ENCODE data around the gene THRB. TPM values are rescaled to one million over a fixed set of nuclear protein-coding genes. Genes with fewer than 3 reads are reported as not detected.

Gene THRB
- total RNA-seq, 1 donor = 0.94 TPM

GRCh38 chr3:24311881-24312280 is 182.8 kb downstream of the THRB start:
- Histone ChIP-seq H3K9me3 (ENCODE audit: low read depth, low read length) (no peaks in the 10 kb centered on the region), H3K4me1 (ENCODE audit: insufficient read depth, low read length) (no peaks in the 10 kb centered on the region), H3K4me3 (ENCODE audit: low read length) (no peak overlapping the region), H3K27me3 (ENCODE audit: insufficient read depth, low read length) (no peaks in the 10 kb centered on the region)

GRCh38 chr3:24310887-24311286 is 183.8 kb downstream of the THRB start:
- Histone ChIP-seq H3K9me3 (ENCODE audit: low read depth, low read length) (no peaks in the 10 kb centered on the region), H3K4me1 (ENCODE audit: insufficient read depth, low read length) (no peaks in the 10 kb centered on the region)

GRCh38 chr3:24306518-24306917 is 188.1 kb downstream of the THRB start:
- Histone ChIP-seq H3K4me3 (ENCODE audit: low read length) (no peak overlapping the region), H3K9me3 (ENCODE audit: low read depth, low read length) (no peaks in the 10 kb centered on the region), H3K27me3 (ENCODE audit: insufficient read depth, low read length) (no peaks in the 10 kb centered on the region), H3K4me1 (ENCODE audit: insufficient read depth, low read length) (no peaks in the 10 kb centered on the region)

More at GRCh38 chr3:24310887-24311286, 183.8 kb downstream of the THRB start:
- no peaks in the 10 kb centered on the region for H3K27me3 ChIP-seq (ENCODE audit: insufficient read depth, low read length)
- no peak overlapping the region for H3K4me3 ChIP-seq (ENCODE audit: low read length)

- no peaks in the 10 kb centered on the region for H3K9me3 ChIP-seq (ENCODE audit: low read depth, low read length)
- H3K4me1 ChIP-seq (ENCODE audit: insufficient read depth, low read length) = no peaks in the 10 kb centered on the region
- no peaks in the 10 kb centered on the region for H3K27me3 ChIP-seq (ENCODE audit: insufficient read depth, low read length)
- H3K4me3 ChIP-seq (ENCODE audit: low read length) = no peak overlapping the region
Measured at GRCh38 chr3:24305795-24306467, 188.7 kb downstream of the THRB start.

- H3K4me1 ChIP-seq (ENCODE audit: insufficient read depth, low read length) = no peaks in the 10 kb centered on the region
- H3K9me3 ChIP-seq (ENCODE audit: low read depth, low read length) = no peaks in the 10 kb centered on the region
- no peaks in the 10 kb centered on the region for H3K27me3 ChIP-seq (ENCODE audit: insufficient read depth, low read length)
- no peak overlapping the region for H3K4me3 ChIP-seq (ENCODE audit: low read length)
Measured at GRCh38 chr3:24303057-24303754, 191.4 kb downstream of the THRB start.

- Histone ChIP-seq H3K4me1 (ENCODE audit: insufficient read depth, low read length) (no peaks in the 10 kb centered on the region), H3K4me3 (ENCODE audit: low read length) (no peak overlapping the region), H3K9me3 (ENCODE audit: low read depth, low read length) (no peaks in the 10 kb centered on the region), H3K27me3 (ENCODE audit: insufficient read depth, low read length) (no peaks in the 10 kb centered on the region)
Measured at GRCh38 chr3:24302396-24302795, 192.3 kb downstream of the THRB start.

- no peaks in the 10 kb centered on the region for H3K9me3 ChIP-seq (ENCODE audit: low read depth, low read length)
- H3K4me3 ChIP-seq (ENCODE audit: low read length) = no peak overlapping the region
- no peaks in the 10 kb centered on the region for H3K27me3 ChIP-seq (ENCODE audit: insufficient read depth, low read length)
- no peaks in the 10 kb centered on the region for H3K4me1 ChIP-seq (ENCODE audit: insufficient read depth, low read length)
Measured at GRCh38 chr3:24300949-24301348, 193.7 kb downstream of the THRB start.

GRCh38 chr3:24299806-24300626 is 194.6 kb downstream of the THRB start:
- no peak overlapping the region for H3K4me3 ChIP-seq (ENCODE audit: low read length)
- H3K4me1 ChIP-seq (ENCODE audit: insufficient read depth, low read length) = no peaks in the 10 kb centered on the region
- H3K9me3 ChIP-seq (ENCODE audit: low read depth, low read length) = no peaks in the 10 kb centered on the region
- H3K27me3 ChIP-seq (ENCODE audit: insufficient read depth, low read length) = no peaks in the 10 kb centered on the region

GRCh38 chr3:24299246-24299805 is 195.3 kb downstream of the THRB start:
- Histone ChIP-seq H3K4me3 (ENCODE audit: low read length) (no peak overlapping the region), H3K27me3 (ENCODE audit: insufficient read depth, low read length) (no peaks in the 10 kb centered on the region), H3K9me3 (ENCODE audit: low read depth, low read length) (no peaks in the 10 kb centered on the region), H3K4me1 (ENCODE audit: insufficient read depth, low read length) (no peaks in the 10 kb centered on the region)

GRCh38 chr3:24296441-24297205 is 198.0 kb downstream of the THRB start:
- H3K27me3 ChIP-seq (ENCODE audit: insufficient read depth, low read length) = no peaks in the 10 kb centered on the region
- no peaks in the 10 kb centered on the region for H3K9me3 ChIP-seq (ENCODE audit: low read depth, low read length)
- no peak overlapping the region for H3K4me3 ChIP-seq (ENCODE audit: low read length)
- H3K4me1 ChIP-seq (ENCODE audit: insufficient read depth, low read length) = no peaks in the 10 kb centered on the region

- H3K27me3 ChIP-seq (ENCODE audit: insufficient read depth, low read length) = no peaks in the 10 kb centered on the region
- H3K4me1 ChIP-seq (ENCODE audit: insufficient read depth, low read length) = no peaks in the 10 kb centered on the region
- no peaks in the 10 kb centered on the region for H3K9me3 ChIP-seq (ENCODE audit: low read depth, low read length)
- H3K4me3 ChIP-seq (ENCODE audit: low read length) = no peak overlapping the region
Measured at GRCh38 chr3:24294150-24294549, 200.5 kb downstream of the THRB start.

- Histone ChIP-seq H3K4me1 (ENCODE audit: insufficient read depth, low read length) (no peaks in the 10 kb centered on the region), H3K4me3 (ENCODE audit: low read length) (no peak overlapping the region), H3K27me3 (ENCODE audit: insufficient read depth, low read length) (no peaks in the 10 kb centered on the region), H3K9me3 (ENCODE audit: low read depth, low read length) (no peaks in the 10 kb centered on the region)
Measured at GRCh38 chr3:24291646-24292045, 203.0 kb downstream of the THRB start.

- no peaks in the 10 kb centered on the region for H3K27me3 ChIP-seq (ENCODE audit: insufficient read depth, low read length)
- no peaks in the 10 kb centered on the region for H3K9me3 ChIP-seq (ENCODE audit: low read depth, low read length)
- no peaks in the 10 kb centered on the region for H3K4me1 ChIP-seq (ENCODE audit: insufficient read depth, low read length)
Measured at GRCh38 chr3:24290596-24290995, 204.1 kb downstream of the THRB start.

GRCh38 chr3:24288496-24289236 is 206.0 kb downstream of the THRB start:
- Histone ChIP-seq H3K9me3 (ENCODE audit: low read depth, low read length) (no peaks in the 10 kb centered on the region), H3K4me3 (ENCODE audit: low read length) (no peak overlapping the region), H3K4me1 (ENCODE audit: insufficient read depth, low read length) (no peaks in the 10 kb centered on the region), H3K27me3 (ENCODE audit: insufficient read depth, low read length) (no peaks in the 10 kb centered on the region)

More at GRCh38 chr3:24290596-24290995, 204.1 kb downstream of the THRB start:
- H3K4me3 ChIP-seq (ENCODE audit: low read length) = no peak overlapping the region
